GM12878 (cell line): ENCODE data around the gene RERE.

ENCODE experiments used
- DPF2 ChIP-seq: fragments of 450-650 bp; IDR thresholded peaks from 2 replicates; pipeline ENCODE4 v1.6.1; 2017; ENCODE audit warnings: mild to moderate bottlenecking
- EGR1 ChIP-seq, 2 experiments: IDR thresholded peaks; 1 replicate in 1 of 2; 2 replicates in 1 of 2; pipeline ENCODE4 v1.6.1; 2011 to 2012; ENCODE audit warnings: low read depth in 2 of 2, low read length in 2 of 2, borderline replicate concordance in 1 of 2, mild to moderate bottlenecking in 1 of 2, moderate library complexity in 1 of 2
- EZH2 ChIP-seq: IDR thresholded peaks from 2 replicates; pipeline ENCODE4 v1.6.1; 2012; ENCODE audit warnings: low read depth, mild to moderate bottlenecking, control low read depth, inconsistent platforms, low read length, borderline replicate concordance; ENCODE audit not compliant: control insufficient read depth
- FOXK2 ChIP-seq: fragments of 450-650 bp; IDR thresholded peaks from 2 replicates; pipeline ENCODE4 v1.6.1; 2017; ENCODE audit warnings: mild to moderate bottlenecking, moderate library complexity
- GATAD2B ChIP-seq: fragments of 450-650 bp; conservative IDR thresholded peaks from 2 replicates; pipeline ENCODE4 v1.6.1; 2017; ENCODE audit warnings: low read depth, mild to moderate bottlenecking, moderate library complexity
- MXI1 ChIP-seq: fragments of 150-350 bp; IDR thresholded peaks from 2 replicates; pipeline ENCODE4 v1.6.1; 2011; ENCODE audit warnings: low read depth, mild to moderate bottlenecking, inconsistent platforms, low read length, improper control_type of control experiment
- NRF1 ChIP-seq: conservative IDR thresholded peaks from 2 replicates; pipeline ENCODE4 v1.6.1; 2011; ENCODE audit warnings: mild to moderate bottlenecking, low read depth, low read length, improper control_type of control experiment
- POLR2AphosphoS5 ChIP-seq: IDR thresholded peaks from 2 replicates; pipeline ENCODE4 v1.6.1; 2011; ENCODE audit warnings: mild to moderate bottlenecking, low read length, inconsistent platforms
- TF ChIP-seq, protein P1 (sequence below), 3 experiments: IDR thresholded peaks in 2 of 3; conservative IDR thresholded peaks in 1 of 3; 2 replicates each; pipeline ENCODE4 v1.5.1; 2011; ENCODE audit warnings: low read depth in 3 of 3, low read length in 3 of 3, mild to moderate bottlenecking in 3 of 3, control low read depth in 2 of 3, moderate library complexity in 2 of 3, inconsistent platforms in 1 of 3, mixed read lengths in 1 of 3; ENCODE audit not compliant: control insufficient read depth in 2 of 3, insufficient read depth in 1 of 3; ENCODE audit errors: extremely low read depth in 1 of 3
- TF ChIP-seq, protein P2 (sequence below): IDR thresholded peaks from 2 replicates; pipeline ENCODE4 v1.6.1; 2011; ENCODE audit warnings: low read depth, low read length, improper control_type of control experiment, borderline replicate concordance
- TF ChIP-seq, protein P3 (sequence below): IDR thresholded peaks from 2 replicates; pipeline ENCODE4 v1.6.1; 2012; ENCODE audit warnings: low read length, inconsistent platforms
- TF ChIP-seq, protein P4 (sequence below): IDR thresholded peaks from 2 replicates; pipeline ENCODE4 v1.6.1; 2011; ENCODE audit warnings: borderline replicate concordance, low read depth, mild to moderate bottlenecking, moderate library complexity, mixed read lengths, low read length; ENCODE audit not compliant: insufficient read depth; ENCODE audit errors: extremely low read length

DNA sequence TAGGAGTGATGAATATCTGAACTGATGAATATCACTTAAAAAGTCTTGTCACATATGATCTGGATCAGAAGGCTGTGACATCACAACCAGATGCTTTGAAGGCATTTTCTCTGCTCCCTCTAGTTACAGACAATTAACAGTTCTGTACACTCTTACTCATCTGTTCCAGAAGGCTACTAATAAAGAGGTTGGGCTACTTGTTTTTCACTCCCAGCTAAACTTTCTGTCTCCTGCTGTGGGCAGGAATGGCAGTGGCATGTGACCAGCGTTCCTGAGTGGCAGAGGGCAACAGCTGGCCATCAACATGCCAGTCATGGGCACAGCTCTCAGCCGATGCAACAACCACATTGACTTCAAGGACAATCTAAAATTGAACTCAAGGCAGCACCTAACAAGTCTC, 432.9 kb downstream of the RERE start:
- TF ChIP-seq, protein P1, sequence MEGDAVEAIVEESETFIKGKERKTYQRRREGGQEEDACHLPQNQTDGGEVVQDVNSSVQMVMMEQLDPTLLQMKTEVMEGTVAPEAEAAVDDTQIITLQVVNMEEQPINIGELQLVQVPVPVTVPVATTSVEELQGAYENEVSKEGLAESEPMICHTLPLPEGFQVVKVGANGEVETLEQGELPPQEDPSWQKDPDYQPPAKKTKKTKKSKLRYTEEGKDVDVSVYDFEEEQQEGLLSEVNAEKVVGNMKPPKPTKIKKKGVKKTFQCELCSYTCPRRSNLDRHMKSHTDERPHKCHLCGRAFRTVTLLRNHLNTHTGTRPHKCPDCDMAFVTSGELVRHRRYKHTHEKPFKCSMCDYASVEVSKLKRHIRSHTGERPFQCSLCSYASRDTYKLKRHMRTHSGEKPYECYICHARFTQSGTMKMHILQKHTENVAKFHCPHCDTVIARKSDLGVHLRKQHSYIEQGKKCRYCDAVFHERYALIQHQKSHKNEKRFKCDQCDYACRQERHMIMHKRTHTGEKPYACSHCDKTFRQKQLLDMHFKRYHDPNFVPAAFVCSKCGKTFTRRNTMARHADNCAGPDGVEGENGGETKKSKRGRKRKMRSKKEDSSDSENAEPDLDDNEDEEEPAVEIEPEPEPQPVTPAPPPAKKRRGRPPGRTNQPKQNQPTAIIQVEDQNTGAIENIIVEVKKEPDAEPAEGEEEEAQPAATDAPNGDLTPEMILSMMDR (IDR thresholded peaks at IDR 0.05 in 2 of 3, conservative IDR thresholded peaks at IDR 0.05 in 1 of 3; ENCODE audit: control insufficient read depth in 2 of 3, extremely low read depth in 1 of 3, insufficient read depth in 1 of 3, low read depth in 3 of 3, low read length in 3 of 3): no peak
- TF ChIP-seq, protein P2, sequence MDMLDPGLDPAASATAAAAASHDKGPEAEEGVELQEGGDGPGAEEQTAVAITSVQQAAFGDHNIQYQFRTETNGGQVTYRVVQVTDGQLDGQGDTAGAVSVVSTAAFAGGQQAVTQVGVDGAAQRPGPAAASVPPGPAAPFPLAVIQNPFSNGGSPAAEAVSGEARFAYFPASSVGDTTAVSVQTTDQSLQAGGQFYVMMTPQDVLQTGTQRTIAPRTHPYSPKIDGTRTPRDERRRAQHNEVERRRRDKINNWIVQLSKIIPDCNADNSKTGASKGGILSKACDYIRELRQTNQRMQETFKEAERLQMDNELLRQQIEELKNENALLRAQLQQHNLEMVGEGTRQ: no peak
- no peak for TF ChIP-seq FOXK2
- no peak for TF ChIP-seq EZH2
- no peak for TF ChIP-seq POLR2AphosphoS5
- TF ChIP-seq EGR1 (IDR thresholded peaks at IDR 0.05; ENCODE audit: borderline replicate concordance in 1 of 2, low read depth in 2 of 2, low read length in 2 of 2): no peak
- TF ChIP-seq, protein P3, sequence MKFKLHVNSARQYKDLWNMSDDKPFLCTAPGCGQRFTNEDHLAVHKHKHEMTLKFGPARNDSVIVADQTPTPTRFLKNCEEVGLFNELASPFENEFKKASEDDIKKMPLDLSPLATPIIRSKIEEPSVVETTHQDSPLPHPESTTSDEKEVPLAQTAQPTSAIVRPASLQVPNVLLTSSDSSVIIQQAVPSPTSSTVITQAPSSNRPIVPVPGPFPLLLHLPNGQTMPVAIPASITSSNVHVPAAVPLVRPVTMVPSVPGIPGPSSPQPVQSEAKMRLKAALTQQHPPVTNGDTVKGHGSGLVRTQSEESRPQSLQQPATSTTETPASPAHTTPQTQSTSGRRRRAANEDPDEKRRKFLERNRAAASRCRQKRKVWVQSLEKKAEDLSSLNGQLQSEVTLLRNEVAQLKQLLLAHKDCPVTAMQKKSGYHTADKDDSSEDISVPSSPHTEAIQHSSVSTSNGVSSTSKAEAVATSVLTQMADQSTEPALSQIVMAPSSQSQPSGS: no peak
- TF ChIP-seq DPF2: no peak
- no peak for TF ChIP-seq NRF1
- TF ChIP-seq, protein P4, sequence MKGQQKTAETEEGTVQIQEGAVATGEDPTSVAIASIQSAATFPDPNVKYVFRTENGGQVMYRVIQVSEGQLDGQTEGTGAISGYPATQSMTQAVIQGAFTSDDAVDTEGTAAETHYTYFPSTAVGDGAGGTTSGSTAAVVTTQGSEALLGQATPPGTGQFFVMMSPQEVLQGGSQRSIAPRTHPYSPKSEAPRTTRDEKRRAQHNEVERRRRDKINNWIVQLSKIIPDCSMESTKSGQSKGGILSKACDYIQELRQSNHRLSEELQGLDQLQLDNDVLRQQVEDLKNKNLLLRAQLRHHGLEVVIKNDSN: no peak
- TF ChIP-seq MXI1: no peak
- no peak for TF ChIP-seq GATAD2B
